Fibroblast of villous mesenchyme (primary cell): ENCODE data around the gene UTS2B. TPM values are rescaled to one million over a fixed set of nuclear protein-coding genes. Genes with fewer than 3 reads are reported as not detected.

Experiments used
- DNase-seq: peaks from one replicate; pipeline ENCODE4 v3.0.0-alpha.2; 2010; ENCODE audit warnings: low read depth
- H3K4me3 ChIP-seq: 2 replicates; pipeline ENCODE4 v1.5.1; 2011; ENCODE audit warnings: low read depth, mild to moderate bottlenecking, low read length
- total RNA-seq: library from RNA; depleted of rRNA; stranded (reverse); fragments of >200 nt; gene quantifications from 2 replicates; pipeline ENCODE4 v1.2.3, GENCODE V29; 2012
- TF ChIP-seq, protein P1 (sequence below): IDR thresholded peaks from 2 replicates; pipeline ENCODE4 v1.5.1; 2012; ENCODE audit warnings: low read depth, mild to moderate bottlenecking, low read length; ENCODE audit not compliant: insufficient read depth

The UTS2B gene
- total RNA-seq, 1 donor = 0.86 TPM

GRCh38 chr3:191221638-191222037, 108.7 kb downstream of the UTS2B start:
- TF ChIP-seq, protein P1, sequence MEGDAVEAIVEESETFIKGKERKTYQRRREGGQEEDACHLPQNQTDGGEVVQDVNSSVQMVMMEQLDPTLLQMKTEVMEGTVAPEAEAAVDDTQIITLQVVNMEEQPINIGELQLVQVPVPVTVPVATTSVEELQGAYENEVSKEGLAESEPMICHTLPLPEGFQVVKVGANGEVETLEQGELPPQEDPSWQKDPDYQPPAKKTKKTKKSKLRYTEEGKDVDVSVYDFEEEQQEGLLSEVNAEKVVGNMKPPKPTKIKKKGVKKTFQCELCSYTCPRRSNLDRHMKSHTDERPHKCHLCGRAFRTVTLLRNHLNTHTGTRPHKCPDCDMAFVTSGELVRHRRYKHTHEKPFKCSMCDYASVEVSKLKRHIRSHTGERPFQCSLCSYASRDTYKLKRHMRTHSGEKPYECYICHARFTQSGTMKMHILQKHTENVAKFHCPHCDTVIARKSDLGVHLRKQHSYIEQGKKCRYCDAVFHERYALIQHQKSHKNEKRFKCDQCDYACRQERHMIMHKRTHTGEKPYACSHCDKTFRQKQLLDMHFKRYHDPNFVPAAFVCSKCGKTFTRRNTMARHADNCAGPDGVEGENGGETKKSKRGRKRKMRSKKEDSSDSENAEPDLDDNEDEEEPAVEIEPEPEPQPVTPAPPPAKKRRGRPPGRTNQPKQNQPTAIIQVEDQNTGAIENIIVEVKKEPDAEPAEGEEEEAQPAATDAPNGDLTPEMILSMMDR = no peak
- DNase-seq = no peak
- no peak overlapping the region for H3K4me3 ChIP-seq

GRCh38 chr3:191220908-191221307, 109.4 kb downstream of the UTS2B start:
- H3K4me3 ChIP-seq = no peak overlapping the region
- TF ChIP-seq, protein P1 = no peak

DNA sequence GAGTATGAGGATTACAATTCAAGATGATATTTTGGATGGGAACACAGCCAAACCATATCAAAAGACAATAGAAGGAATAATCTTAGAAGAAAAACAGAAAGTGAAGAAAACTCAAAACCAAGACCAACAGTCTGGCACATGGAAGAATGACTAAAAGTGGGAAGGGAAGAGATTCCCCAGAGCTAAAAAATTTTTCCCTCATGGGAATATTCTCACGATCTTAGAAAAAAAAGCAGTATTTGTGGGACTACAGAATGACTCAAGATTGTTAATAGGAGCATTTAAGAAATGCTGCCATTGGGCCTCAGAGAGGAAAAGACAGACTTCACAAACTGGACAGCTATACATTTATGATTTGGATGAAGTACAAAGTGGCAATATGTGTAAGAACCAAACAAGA, 113.0 kb downstream of the UTS2B start:
- no peak for DNase-seq
- TF ChIP-seq, protein P1 = no peak

More at GRCh38 chr3:191220908-191221307, 109.4 kb downstream of the UTS2B start:
- no peak for DNase-seq

More for the DNA sequence above, 113.0 kb downstream of the UTS2B start:
- no peak overlapping the region for H3K4me3 ChIP-seq

Other genes with a start within 250 kb of the UTS2B start
- gene OSTN, start 131.3 kb downstream of the UTS2B start, total RNA-seq = not detected in 2 replicates
- 102 and 107 TPM in 2 replicates for gene CCDC50, start 1.1 kb downstream of the UTS2B start, total RNA-seq
- 1.9 TPM in 1 of 2 replicates, not detected in the other for gene PYDC2, start 130.6 kb upstream of the UTS2B start, total RNA-seq